A549 (cell line): Measurements from ENCODE around the gene C11orf71.

Experiments used
- CHD2 ChIP-seq: fragments of 150-350 bp; IDR thresholded peaks from 2 replicates; pipeline ENCODE4 v1.6.1; 2014; ENCODE audit warnings: low read length; ENCODE audit not compliant: partially characterized antibody
- EP300 ChIP-seq, 2 experiments: fragments of >200 bp; sonication (Bioruptor Twin); formaldehyde crosslinking; IDR thresholded peaks; 2 replicates in 1 of 2; 3 replicates in 1 of 2; pipeline ENCODE4 v1.6.1; 2016 to 2017
- JUN ChIP-seq, 2 experiments: fragments of >200 bp; sonication (Bioruptor Twin); formaldehyde crosslinking; IDR thresholded peaks; 2 replicates in 1 of 2; 3 replicates in 1 of 2; pipeline ENCODE4 v1.6.1; 2016 to 2017
- JUNB ChIP-seq: fragments of >200 bp; sonication (Bioruptor Twin); formaldehyde crosslinking; IDR thresholded peaks from 2 replicates; pipeline ENCODE4 v1.6.1; 2016
- MAZ ChIP-seq: fragments of 150-350 bp; IDR thresholded peaks from 2 replicates; pipeline ENCODE4 v1.6.1; 2014; ENCODE audit warnings: antibody characterized with exemption, low read depth, low read length, borderline replicate concordance
- POLR2A ChIP-seq: IDR thresholded peaks from 2 replicates; pipeline ENCODE4 v1.6.1; 2012; ENCODE audit warnings: mild to moderate bottlenecking, low read length
- RAD21 ChIP-seq, 2 experiments: fragments of >200 bp in 1 of 2; sonication (Bioruptor Twin) in 1 of 2; formaldehyde crosslinking in 1 of 2; IDR thresholded peaks in 1 of 2; conservative IDR thresholded peaks in 1 of 2; 2 replicates in 1 of 2; 3 replicates in 1 of 2; pipeline ENCODE4 v1.6.1; 2012 to 2018; ENCODE audit warnings: inconsistent platforms in 1 of 2
- SMC3 ChIP-seq: fragments of >200 bp; sonication (Bioruptor Twin); formaldehyde crosslinking; IDR thresholded peaks from 3 replicates; pipeline ENCODE4 v1.6.1; 2018; ENCODE audit warnings: inconsistent platforms
- ZSCAN20 ChIP-seq: fragments of 250-450 bp; sonication (Bioruptor Pico); IDR thresholded peaks from 2 replicates; pipeline ENCODE4 v1.8.0; 2022; ENCODE audit warnings: mild to moderate bottlenecking, moderate library complexity
- TF ChIP-seq, protein P1 (sequence below): fragments of >200 bp; sonication (Bioruptor Twin); formaldehyde crosslinking; IDR thresholded peaks from 3 replicates; pipeline ENCODE4 v1.5.1; 2016

DNA sequence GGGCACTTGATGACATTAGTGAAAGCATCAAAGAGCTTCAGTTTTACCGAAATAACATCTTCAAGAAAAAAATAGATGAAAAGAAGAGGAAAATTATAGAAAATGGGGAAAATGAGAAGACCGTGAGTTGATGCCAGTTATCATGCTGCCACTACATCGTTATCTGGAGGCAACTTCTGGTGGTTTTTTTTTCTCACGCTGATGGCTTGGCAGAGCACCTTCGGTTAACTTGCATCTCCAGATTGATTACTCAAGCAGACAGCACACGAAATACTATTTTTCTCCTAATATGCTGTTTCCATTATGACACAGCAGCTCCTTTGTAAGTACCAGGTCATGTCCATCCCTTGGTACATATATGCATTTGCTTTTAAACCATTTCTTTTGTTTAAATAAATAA, 49.5 kb upstream of the C11orf71 start:
- TF ChIP-seq, protein P1, sequence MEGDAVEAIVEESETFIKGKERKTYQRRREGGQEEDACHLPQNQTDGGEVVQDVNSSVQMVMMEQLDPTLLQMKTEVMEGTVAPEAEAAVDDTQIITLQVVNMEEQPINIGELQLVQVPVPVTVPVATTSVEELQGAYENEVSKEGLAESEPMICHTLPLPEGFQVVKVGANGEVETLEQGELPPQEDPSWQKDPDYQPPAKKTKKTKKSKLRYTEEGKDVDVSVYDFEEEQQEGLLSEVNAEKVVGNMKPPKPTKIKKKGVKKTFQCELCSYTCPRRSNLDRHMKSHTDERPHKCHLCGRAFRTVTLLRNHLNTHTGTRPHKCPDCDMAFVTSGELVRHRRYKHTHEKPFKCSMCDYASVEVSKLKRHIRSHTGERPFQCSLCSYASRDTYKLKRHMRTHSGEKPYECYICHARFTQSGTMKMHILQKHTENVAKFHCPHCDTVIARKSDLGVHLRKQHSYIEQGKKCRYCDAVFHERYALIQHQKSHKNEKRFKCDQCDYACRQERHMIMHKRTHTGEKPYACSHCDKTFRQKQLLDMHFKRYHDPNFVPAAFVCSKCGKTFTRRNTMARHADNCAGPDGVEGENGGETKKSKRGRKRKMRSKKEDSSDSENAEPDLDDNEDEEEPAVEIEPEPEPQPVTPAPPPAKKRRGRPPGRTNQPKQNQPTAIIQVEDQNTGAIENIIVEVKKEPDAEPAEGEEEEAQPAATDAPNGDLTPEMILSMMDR = no peak
- TF ChIP-seq EP300 (IDR thresholded peaks at IDR 0.05) (no peak), JUN (IDR thresholded peaks at IDR 0.05) (no peak), MAZ (no peak), JUNB (no peak), CHD2 (no peak), RAD21 (conservative IDR thresholded peaks at IDR 0.05 in 1 of 2, IDR thresholded peaks at IDR 0.05 in 1 of 2) (no peak), SMC3 (no peak), POLR2A (no peak), ZSCAN20 (CRISPR knock-in tag) (no peak)
